Thyroid gland (tissue), 4 donors: Measurements from ENCODE around the gene SLC25A18.

Experiments used
- POLR2A ChIP-seq, 2 donors: fragments of 450-650 bp; IDR thresholded peaks; one replicate each; pipeline ENCODE4 v1.6.1; 2017; ENCODE audit warnings: antibody characterized with exemption in 2 of 2, mild to moderate bottlenecking in 2 of 2, moderate library complexity in 1 of 2
- TF ChIP-seq, protein P1 (sequence below), 6 experiments: fragments of 200-600 bp in 3 of 6; fragments of 450-650 bp in 3 of 6; sonication (generic) in 3 of 6; IDR thresholded peaks; one replicate each; pipeline ENCODE4 v1.5.1; 2016 to 2019; ENCODE audit warnings: antibody characterized with exemption in 6 of 6, mild to moderate bottlenecking in 2 of 6, inconsistent platforms in 1 of 6, moderate library complexity in 1 of 6

DNA sequence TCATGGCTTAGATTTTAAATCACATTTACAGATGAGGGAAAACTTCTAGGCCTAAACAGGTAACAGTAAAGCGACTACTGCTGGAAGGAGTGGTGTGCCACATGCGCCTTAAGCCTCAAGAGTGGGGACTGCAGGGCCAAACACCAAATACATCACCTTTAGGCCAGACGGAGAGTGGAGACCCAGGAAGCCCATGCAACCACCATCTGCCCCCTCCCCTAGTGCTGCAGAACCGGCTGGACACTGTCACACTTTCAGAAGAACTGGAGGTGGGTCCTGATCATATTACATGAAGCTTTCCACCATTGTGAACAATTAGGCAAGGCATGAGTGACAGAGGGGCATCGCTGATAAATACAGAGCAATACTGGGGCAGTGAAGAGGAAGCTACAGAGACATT lies 28.9 kb downstream of the SLC25A18 start:
- TF ChIP-seq POLR2A (IDR thresholded peaks at IDR 0.05): no peak
- TF ChIP-seq, protein P1, sequence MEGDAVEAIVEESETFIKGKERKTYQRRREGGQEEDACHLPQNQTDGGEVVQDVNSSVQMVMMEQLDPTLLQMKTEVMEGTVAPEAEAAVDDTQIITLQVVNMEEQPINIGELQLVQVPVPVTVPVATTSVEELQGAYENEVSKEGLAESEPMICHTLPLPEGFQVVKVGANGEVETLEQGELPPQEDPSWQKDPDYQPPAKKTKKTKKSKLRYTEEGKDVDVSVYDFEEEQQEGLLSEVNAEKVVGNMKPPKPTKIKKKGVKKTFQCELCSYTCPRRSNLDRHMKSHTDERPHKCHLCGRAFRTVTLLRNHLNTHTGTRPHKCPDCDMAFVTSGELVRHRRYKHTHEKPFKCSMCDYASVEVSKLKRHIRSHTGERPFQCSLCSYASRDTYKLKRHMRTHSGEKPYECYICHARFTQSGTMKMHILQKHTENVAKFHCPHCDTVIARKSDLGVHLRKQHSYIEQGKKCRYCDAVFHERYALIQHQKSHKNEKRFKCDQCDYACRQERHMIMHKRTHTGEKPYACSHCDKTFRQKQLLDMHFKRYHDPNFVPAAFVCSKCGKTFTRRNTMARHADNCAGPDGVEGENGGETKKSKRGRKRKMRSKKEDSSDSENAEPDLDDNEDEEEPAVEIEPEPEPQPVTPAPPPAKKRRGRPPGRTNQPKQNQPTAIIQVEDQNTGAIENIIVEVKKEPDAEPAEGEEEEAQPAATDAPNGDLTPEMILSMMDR (IDR thresholded peaks at IDR 0.05): no peak
